Tibial artery (tissue), 4 donors: Measurements from ENCODE around the gene RAD51B.
A peak's percentile ranks its signal among the peaks of the same experiment; 100 is the strongest.

Source experiments
- DNase-seq, 2 donors: peaks; one replicate each; pipeline ENCODE4 v3.0.0-alpha.2; 2019
- H3K27ac ChIP-seq, 2 donors: fragments of 200-600 bp; sonication (generic) in 1 of 2; 1 replicate in 1 of 2; 2 replicates in 1 of 2; pipeline ENCODE4 v1.5.1; 2018 to 2019; ENCODE audit warnings: mild to moderate bottlenecking in 1 of 2
- H3K27me3 ChIP-seq, 2 donors: fragments of 200-600 bp; sonication (generic) in 1 of 2; one replicate each; pipeline versions ENCODE4 v1.5.1 to v1.6.0; 2016 to 2019
- H3K36me3 ChIP-seq, 3 donors: fragments of 200-600 bp; sonication (generic) in 2 of 3; one replicate each; pipeline ENCODE4 v1.5.1; 2016 to 2019; ENCODE audit warnings: mild to moderate bottlenecking in 2 of 3
- H3K4me1 ChIP-seq, 4 donors: fragments of 200-600 bp; sonication (generic) in 2 of 4; 1 replicate in 3 of 4; 2 replicates in 1 of 4; pipeline ENCODE4 v1.5.1; 2016 to 2019
- H3K4me3 ChIP-seq, 2 donors: fragments of 200-600 bp; sonication (generic) in 1 of 2; 1 replicate in 1 of 2; 2 replicates in 1 of 2; pipeline ENCODE4 v1.5.1; 2018 to 2019; ENCODE audit warnings: mild to moderate bottlenecking in 2 of 2
- H3K9me3 ChIP-seq, 3 donors: fragments of 200-600 bp; sonication (generic) in 1 of 3; one replicate each; pipeline ENCODE4 v1.5.1; 2016 to 2019
- intact Hi-C: fragments of 100-400 bp; cut with DNase I; formaldehyde crosslinking; loops from one replicate; pipeline ENCODE4 v1.15.0; 2023; ENCODE audit warnings: low total_unique reads
- TF ChIP-seq, protein P1 (sequence below), 2 experiments: fragments of 200-600 bp in 1 of 2; fragments of 450-650 bp in 1 of 2; IDR thresholded peaks; one replicate each; pipeline ENCODE4 v1.5.1; 2017 to 2019; ENCODE audit warnings: antibody characterized with exemption in 2 of 2, mild to moderate bottlenecking in 1 of 2, moderate library complexity in 1 of 2

Gene RAD51B

GRCh38 chr14:68594737-68595380 is 775.3 kb downstream of the RAD51B start:
- Histone ChIP-seq H3K27ac (no peak overlapping the region), H3K4me1 (peaks cover 0 to 22% (median 18%) of the 10 kb centered on the region in 4 donors), H3K4me3 (no peak overlapping the region), H3K27me3 (no peaks in the 10 kb centered on the region), H3K36me3 (no peaks in the 10 kb centered on the region), H3K9me3 (no peaks in the 10 kb centered on the region)
- TF ChIP-seq, protein P1, sequence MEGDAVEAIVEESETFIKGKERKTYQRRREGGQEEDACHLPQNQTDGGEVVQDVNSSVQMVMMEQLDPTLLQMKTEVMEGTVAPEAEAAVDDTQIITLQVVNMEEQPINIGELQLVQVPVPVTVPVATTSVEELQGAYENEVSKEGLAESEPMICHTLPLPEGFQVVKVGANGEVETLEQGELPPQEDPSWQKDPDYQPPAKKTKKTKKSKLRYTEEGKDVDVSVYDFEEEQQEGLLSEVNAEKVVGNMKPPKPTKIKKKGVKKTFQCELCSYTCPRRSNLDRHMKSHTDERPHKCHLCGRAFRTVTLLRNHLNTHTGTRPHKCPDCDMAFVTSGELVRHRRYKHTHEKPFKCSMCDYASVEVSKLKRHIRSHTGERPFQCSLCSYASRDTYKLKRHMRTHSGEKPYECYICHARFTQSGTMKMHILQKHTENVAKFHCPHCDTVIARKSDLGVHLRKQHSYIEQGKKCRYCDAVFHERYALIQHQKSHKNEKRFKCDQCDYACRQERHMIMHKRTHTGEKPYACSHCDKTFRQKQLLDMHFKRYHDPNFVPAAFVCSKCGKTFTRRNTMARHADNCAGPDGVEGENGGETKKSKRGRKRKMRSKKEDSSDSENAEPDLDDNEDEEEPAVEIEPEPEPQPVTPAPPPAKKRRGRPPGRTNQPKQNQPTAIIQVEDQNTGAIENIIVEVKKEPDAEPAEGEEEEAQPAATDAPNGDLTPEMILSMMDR (IDR thresholded peaks at IDR 0.05): no peak
- intact Hi-C loops: no loop called here
- peak in 1 of 2 donors; percentile 50 for DNase-seq

- Histone ChIP-seq H3K9me3 (no peaks in the 10 kb centered on the region), H3K27me3 (no peaks in the 10 kb centered on the region), H3K36me3 (no peaks in the 10 kb centered on the region), H3K4me1 (peaks cover 0 to 16% (median 12%) of the 10 kb centered on the region in 4 donors), H3K4me3 (no peak overlapping the region), H3K27ac (no peak overlapping the region)
- intact Hi-C loops: no loop called here
- TF ChIP-seq, protein P1 (IDR thresholded peaks at IDR 0.05): no peak
- DNase-seq: no peak
Observed at GRCh38 chr14:68596211-68596610, 776.6 kb downstream of the RAD51B start.

GRCh38 chr14:68596701-68597100 is 777.1 kb downstream of the RAD51B start:
- intact Hi-C loops: no loop called here

GRCh38 chr14:68598089-68598488 is 778.5 kb downstream of the RAD51B start:
- H3K4me1 ChIP-seq: peaks cover 0 to 16% (median 12%) of the 10 kb centered on the region in 4 donors
- no peaks in the 10 kb centered on the region for H3K36me3 ChIP-seq
- TF ChIP-seq, protein P1 (IDR thresholded peaks at IDR 0.05): no peak
- H3K27me3 ChIP-seq: no peaks in the 10 kb centered on the region
- H3K9me3 ChIP-seq: no peaks in the 10 kb centered on the region
- no peak for DNase-seq
- peak overlapping the region; percentile 68 to 70 for H3K27ac ChIP-seq
- no peak overlapping the region for H3K4me3 ChIP-seq
- intact Hi-C loops: no loop called here

More at GRCh38 chr14:68596701-68597100, 777.1 kb downstream of the RAD51B start:
- H3K36me3 ChIP-seq: no peaks in the 10 kb centered on the region
- peaks cover 0 to 16% (median 12%) of the 10 kb centered on the region in 4 donors for H3K4me1 ChIP-seq
- peak in 1 of 2 donors; percentile 52 for DNase-seq
- H3K27me3 ChIP-seq: no peaks in the 10 kb centered on the region
- TF ChIP-seq, protein P1 (IDR thresholded peaks at IDR 0.05): no peak
- no peak overlapping the region for H3K4me3 ChIP-seq
- no peak overlapping the region for H3K27ac ChIP-seq
- H3K9me3 ChIP-seq: no peaks in the 10 kb centered on the region

DNA sequence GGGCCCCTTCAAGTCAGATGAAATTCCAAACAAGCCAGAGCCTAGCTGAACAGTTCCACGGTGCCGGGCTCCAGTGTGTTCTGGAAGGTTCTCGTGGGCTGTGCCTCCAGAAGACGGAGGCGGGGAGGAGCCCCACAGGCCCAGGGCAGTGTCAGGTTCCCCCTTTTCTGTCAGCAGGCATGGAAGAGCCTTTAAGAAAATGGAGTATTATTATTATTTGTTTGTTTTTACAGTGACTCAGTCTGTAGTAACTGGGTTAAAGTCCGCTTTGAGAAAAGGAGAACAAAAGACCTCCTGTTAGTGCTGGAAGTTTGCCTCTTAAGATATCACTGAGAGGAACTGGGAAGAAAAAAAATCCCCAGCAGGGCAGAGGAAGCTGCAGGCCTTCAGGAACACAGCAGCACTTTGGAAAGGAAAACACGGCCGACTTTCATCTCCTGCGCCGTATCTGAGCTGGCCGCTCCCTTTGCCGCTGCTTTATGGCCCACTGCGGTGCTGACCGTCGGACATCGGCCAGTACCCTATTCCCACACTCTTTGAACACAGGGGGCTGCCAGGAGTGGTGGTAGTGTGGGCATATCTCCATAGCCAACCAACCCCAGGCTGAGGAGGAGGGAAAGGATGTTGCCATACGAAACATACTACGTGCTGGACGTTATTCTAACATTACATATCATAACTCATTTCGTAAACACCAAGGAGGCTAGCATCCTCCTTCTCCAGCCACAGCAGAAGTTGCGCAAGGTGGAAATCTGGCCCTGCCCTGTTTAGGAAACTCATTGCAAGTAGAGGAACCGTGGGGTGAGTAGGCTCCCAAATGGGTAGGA is 779.3 kb downstream of the RAD51B start:
- intact Hi-C loops: no loop called here
- Histone ChIP-seq H3K27me3 (no peaks in the 10 kb centered on the region), H3K4me3 (no peak overlapping the region), H3K36me3 (no peaks in the 10 kb centered on the region), H3K4me1 (peaks cover 0 to 16% (median 12%) of the 10 kb centered on the region in 4 donors), H3K9me3 (no peaks in the 10 kb centered on the region), H3K27ac (peak overlapping the region; percentile 68 to 70)
- TF ChIP-seq, protein P1 (IDR thresholded peaks at IDR 0.05): no peak
- DNase-seq: peak; percentile 83 to 86
